ENCODE measurements around the gene NACC2. TPM values are rescaled to one million over a fixed set of nuclear protein-coding genes. Genes with fewer than 3 reads are reported as not detected.

Gene NACC2
- total and polyA plus RNA-seq, 9 of the 15 experiments (the other 6 are each of a cell fraction or from before 2014, with no cell fraction given): 0.70 to 25.1 (median 5.6) TPM

GRCh38 chr9:135965124-135965756 is 129.8 kb downstream of the NACC2 start:
- DNase-seq (ENCODE audit: extremely low read depth in 1 of 4, low spot score in 3 of 4) (no peak), FAIRE-seq (peak; percentile 6), ATAC-seq (no peak)
- Histone ChIP-seq H3K9ac (ENCODE audit: insufficient read depth in 1 of 2, low read depth in 2 of 2, low read length in 2 of 2) (peak overlapping the region in 1 of 2 experiments; percentile 62; a peak in 1 of 4 replicates), H3K4me3 (no peak overlapping the region), H3K79me2 (ENCODE audit: control insufficient read depth, insufficient read depth, low read length) (peaks cover 21% of the 10 kb centered on the region), H3K36me3 (ENCODE audit: control insufficient read depth, insufficient read depth, low read length) (no peaks in the 10 kb centered on the region), H3K4me2 (ENCODE audit: insufficient read depth, low read length) (no peak overlapping the region), H3K4me1 (replicated peaks in 1 of 2; ENCODE audit: control insufficient read depth in 2 of 2, insufficient read depth in 2 of 2, low read length in 2 of 2) (peaks cover 14 to 57% of the 10 kb centered on the region in 2 experiments), H3K27ac (ENCODE audit: extremely low read depth, low read depth, low read length) (no peak overlapping the region; the same call in 2 of the 3 replicates), H3K27me3 (ENCODE audit: control insufficient read depth in 2 of 2, insufficient read depth in 2 of 2, low read length in 2 of 2) (peaks cover 2 to 6% of the 10 kb centered on the region in 2 experiments; a peak in 1 of 5 replicates), H3K9me1 (ENCODE audit: control insufficient read depth, insufficient read depth, low read length) (no peaks in the 10 kb centered on the region), H4K20me1 (replicated peaks; ENCODE audit: control insufficient read depth, insufficient read depth, low read length) (no peaks in the 10 kb centered on the region), H3K9me3 (replicated peaks; ENCODE audit: control insufficient read depth, insufficient read depth, low read depth, low read length) (no peaks in the 10 kb centered on the region), H2AFZ (ENCODE audit: low read depth, low read length) (no peak overlapping the region)
- ChIA-PET CTCF (ENCODE audit: low intra/inter-chr PET ratio) (no interaction called here), POLR2A (no interaction called here)
- 65% methylated on average over 10 of the region's 11 CpGs for WGBS (ENCODE audit: insufficient coverage, low coverage, missing lambda C conversion rate)
- in situ Hi-C loops (cut with MboI) (no loop called here), intact Hi-C loops (cut with micrococcal nuclease) (loop anchor here (10.0 kb wide), 1 partner anchor 130 kb away; the partner anchor contains the start of gene NACC2)
- BruUV-seq (replicated peaks): no TSS peak
- TF ChIP-seq MCM7 (IDR thresholded peaks at IDR 0.05): no peak
- TF ChIP-seq ZNF57 (CRISPR knock-in tag; IDR thresholded peaks at IDR 0.05): no peak
- peak; percentile 92 for TF ChIP-seq BCOR (IDR thresholded peaks at IDR 0.05)
- TF ChIP-seq ZFP36 (IDR thresholded peaks at IDR 0.05; ENCODE audit: low read depth, low read length, partially characterized antibody): peak; percentile 99
- TF ChIP-seq ZNF436 (CRISPR knock-in tag; IDR thresholded peaks at IDR 0.05): peak; percentile 92
- peak; percentile 66 for TF ChIP-seq RBM25 (IDR thresholded peaks at IDR 0.05; ENCODE audit: low read depth, low read length, severe bottlenecking)
- no peak for TF ChIP-seq U2AF2 (optimal IDR thresholded peaks at IDR 0.05; ENCODE audit: low read depth, low read length)
- 0 out of 2 replicates have a peak, but pooled peaks have one; percentile 3 for TF ChIP-seq ZFP91 (CRISPR knock-in tag; IDR thresholded peaks at IDR 0.05)
- 0 out of 2 replicates have a peak, but pooled peaks have one; percentile 22 for TF ChIP-seq HDAC2 (IDR thresholded peaks at IDR 0.05)
- no peak for TF ChIP-seq RBFOX2 (IDR thresholded peaks at IDR 0.05; ENCODE audit: low read depth, low read length)
- no peak for TF ChIP-seq CTBP1 (IDR thresholded peaks at IDR 0.05; ENCODE audit: borderline replicate concordance)
- TF ChIP-seq ATF7 (IDR thresholded peaks at IDR 0.05): no peak
- peak; percentile 88 for TF ChIP-seq SMARCA5 (IDR thresholded peaks at IDR 0.05)
- TF ChIP-seq RBBP5 (IDR thresholded peaks at IDR 0.05; ENCODE audit: borderline replicate concordance, insufficient read depth, low read length, poor library complexity, severe bottlenecking): no peak
- peak; percentile 65 for TF ChIP-seq GTF3C2 (IDR thresholded peaks at IDR 0.05; ENCODE audit: borderline replicate concordance, extremely low read depth, insufficient read length)
- no peak for TF ChIP-seq ZNF584 (CRISPR knock-in tag; IDR thresholded peaks at IDR 0.05; ENCODE audit: low read depth)
- no peak for TF ChIP-seq HMGXB4 (CRISPR knock-in tag; IDR thresholded peaks at IDR 0.05)
- TF ChIP-seq ZNF354B (CRISPR knock-in tag; IDR thresholded peaks at IDR 0.05): no peak

All from K562 (cell line).